Mesodermal cell (in vitro differentiated cells): ENCODE results near the gene MAGI3.

ENCODE experiments used
- H3K27ac ChIP-seq: 2 replicates; pipeline ENCODE4 v1.7.0; 2013; ENCODE audit warnings: mild to moderate bottlenecking, low read depth, low read length, moderate library complexity; ENCODE audit not compliant: severe bottlenecking
- H3K36me3 ChIP-seq: 2 replicates; pipeline ENCODE4 v1.7.1; 2013; ENCODE audit warnings: mild to moderate bottlenecking, low read length, moderate library complexity; ENCODE audit not compliant: control insufficient read depth, insufficient read depth
- H3K4me1 ChIP-seq: one replicate; pipeline ENCODE4 v1.7.1; 2013; ENCODE audit warnings: mild to moderate bottlenecking, low read length; ENCODE audit not compliant: insufficient read depth, control insufficient read depth, poor library complexity, severe bottlenecking
- H3K4me3 ChIP-seq: 2 replicates; pipeline ENCODE4 v1.7.0; 2013; ENCODE audit warnings: low read length, control low read depth, mild to moderate bottlenecking; ENCODE audit not compliant: insufficient read depth, poor library complexity, severe bottlenecking; ENCODE audit errors: extremely low read depth
- H3K9me3 ChIP-seq: 2 replicates; pipeline ENCODE4 v1.7.1; 2013; ENCODE audit warnings: mild to moderate bottlenecking, low read length, moderate library complexity; ENCODE audit not compliant: control insufficient read depth
- WGBS, 2 experiments: methylation state at CpG; one replicate each; pipeline ENCODE4 v1.1.5; 2013; ENCODE audit warnings: missing lambda C conversion rate in 2 of 2; ENCODE audit not compliant: insufficient coverage in 2 of 2; 5-methylcytosine and 5-hydroxymethylcytosine counted together

The MAGI3 gene

GRCh38 chr1:113657556-113658063 is 267.3 kb downstream of the MAGI3 start:
- 93 to 100% methylated on average over 1 to 2 of the region's 3 CpGs for WGBS, 2 experiments
- Histone ChIP-seq H3K27ac (no peak overlapping the region), H3K36me3 (no peaks in the 10 kb centered on the region), H3K9me3 (no peaks in the 10 kb centered on the region), H3K4me1 (no peaks in the 10 kb centered on the region), H3K4me3 (no peak overlapping the region)

GRCh38 chr1:113659035-113659434 is 268.7 kb downstream of the MAGI3 start:
- Histone ChIP-seq H3K36me3 (no peaks in the 10 kb centered on the region), H3K27ac (no peak overlapping the region), H3K9me3 (no peaks in the 10 kb centered on the region), H3K4me3 (no peak overlapping the region), H3K4me1 (no peaks in the 10 kb centered on the region)
- 93 to 97% methylated on average over 6 to 7 of the region's 9 CpGs for WGBS, 2 experiments

DNA sequence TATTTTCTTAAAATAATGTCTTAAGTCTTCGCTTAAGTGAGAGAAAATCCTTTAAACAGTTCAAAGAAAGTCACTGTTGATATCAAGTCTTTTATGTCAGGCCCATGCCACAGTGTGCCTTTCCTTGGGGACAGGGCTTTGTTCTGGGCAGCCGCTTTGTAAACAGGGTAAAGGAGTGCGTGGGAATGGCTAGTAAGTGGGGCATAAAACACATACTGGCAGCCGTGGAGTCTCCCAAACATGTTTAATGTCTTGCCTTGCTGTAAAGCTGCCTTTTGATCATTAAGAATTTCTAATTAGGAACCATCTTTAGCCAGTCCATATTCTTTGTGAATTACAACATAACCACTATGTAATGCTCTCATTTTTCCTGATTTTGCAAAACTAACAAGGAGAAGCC is 269.2 kb downstream of the MAGI3 start:
- WGBS, 2 experiments = 89% methylated on average over 1 to 3 of the region's 4 CpGs

DNA sequence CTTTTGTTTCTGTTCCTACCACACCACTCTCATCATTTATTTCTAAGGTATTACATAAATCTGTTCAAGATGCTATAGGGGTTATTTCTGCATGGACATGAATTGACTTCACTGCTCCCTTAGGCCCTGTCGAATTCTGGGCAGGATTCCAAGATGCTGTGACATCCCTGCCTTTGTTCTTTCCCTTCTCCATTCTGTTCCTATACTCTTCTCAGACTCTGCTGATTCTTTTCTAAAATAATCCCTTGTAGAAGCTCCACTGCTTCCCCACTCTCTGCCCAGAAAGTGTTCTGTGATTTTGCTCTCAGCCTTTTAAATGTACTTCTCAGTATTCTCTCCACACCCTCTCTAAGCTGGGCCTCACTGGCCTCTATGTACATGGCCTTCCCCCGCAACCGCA is 269.8 kb downstream of the MAGI3 start:
- H3K9me3 ChIP-seq = no peaks in the 10 kb centered on the region
- no peak overlapping the region for H3K4me3 ChIP-seq
- H3K27ac ChIP-seq = no peak overlapping the region
- H3K4me1 ChIP-seq = no peaks in the 10 kb centered on the region
- WGBS, 2 experiments = 91 to 100% methylated on average over 1 to 2 of the region's 3 CpGs
- no peaks in the 10 kb centered on the region for H3K36me3 ChIP-seq

More for the DNA sequence above, 269.2 kb downstream of the MAGI3 start:
- H3K9me3 ChIP-seq = no peaks in the 10 kb centered on the region
- no peak overlapping the region for H3K27ac ChIP-seq
- H3K4me1 ChIP-seq = no peaks in the 10 kb centered on the region
- no peaks in the 10 kb centered on the region for H3K36me3 ChIP-seq
- H3K4me3 ChIP-seq = no peak overlapping the region

- Histone ChIP-seq H3K4me3 (no peak overlapping the region), H3K36me3 (no peaks in the 10 kb centered on the region), H3K27ac (no peak overlapping the region), H3K4me1 (no peaks in the 10 kb centered on the region), H3K9me3 (no peaks in the 10 kb centered on the region)
- no CpG with 5 or more reads among the region's 1 CpG for WGBS, 2 experiments
Observed at GRCh38 chr1:113662101-113662500, 271.8 kb downstream of the MAGI3 start.

DNA sequence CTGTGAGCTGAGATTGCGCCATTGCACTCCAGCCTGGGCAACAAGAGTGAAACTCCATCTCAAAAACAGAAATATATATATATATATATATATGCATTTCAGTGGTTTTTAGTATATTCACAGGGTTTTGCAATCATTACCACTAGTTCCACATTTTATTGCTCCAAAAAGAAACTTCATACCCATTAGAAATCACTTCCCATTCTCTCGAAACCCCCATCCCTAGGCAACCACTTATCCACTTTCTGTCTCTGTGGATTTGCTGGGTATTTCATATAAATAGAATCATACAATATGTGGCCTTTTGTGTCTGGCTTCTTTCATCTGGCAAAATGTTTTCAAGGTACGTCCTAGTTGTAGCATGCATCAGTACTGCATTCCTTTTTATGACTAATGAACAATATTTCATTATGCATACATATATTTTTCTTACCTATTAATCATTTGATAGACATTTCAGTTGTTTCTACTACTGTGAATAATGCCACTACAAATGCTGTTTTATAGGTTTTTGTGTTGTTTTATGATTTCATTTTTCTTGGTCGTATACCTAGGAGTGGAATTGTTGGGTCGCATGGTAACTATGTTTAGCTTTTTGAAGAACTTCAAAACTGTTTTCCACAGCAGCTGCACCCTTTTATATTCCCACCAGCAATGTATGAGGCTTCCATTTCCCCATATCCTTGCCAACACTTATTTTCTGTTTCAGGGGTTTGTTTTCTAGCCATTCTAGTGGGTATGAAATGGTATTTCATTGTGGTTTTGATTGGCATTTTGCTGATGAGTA is 273.0 kb downstream of the MAGI3 start:
- no peak overlapping the region for H3K4me3 ChIP-seq
- H3K36me3 ChIP-seq = no peaks in the 10 kb centered on the region
- no CpG with 5 or more reads among the region's 5 CpGs for WGBS, 2 experiments
- H3K4me1 ChIP-seq = no peaks in the 10 kb centered on the region
- H3K27ac ChIP-seq = no peak overlapping the region
- no peaks in the 10 kb centered on the region for H3K9me3 ChIP-seq

- H3K9me3 ChIP-seq = no peaks in the 10 kb centered on the region
- no peak overlapping the region for H3K4me3 ChIP-seq
- H3K4me1 ChIP-seq = no peaks in the 10 kb centered on the region
- no peaks in the 10 kb centered on the region for H3K36me3 ChIP-seq
- H3K27ac ChIP-seq = no peak overlapping the region
Observed at GRCh38 chr1:113665071-113665470, 274.8 kb downstream of the MAGI3 start.

GRCh38 chr1:113666126-113666525 is 275.8 kb downstream of the MAGI3 start:
- Histone ChIP-seq H3K27ac (no peak overlapping the region), H3K9me3 (no peaks in the 10 kb centered on the region), H3K4me1 (no peaks in the 10 kb centered on the region), H3K36me3 (no peaks in the 10 kb centered on the region), H3K4me3 (no peak overlapping the region)
- WGBS, 2 experiments = 100% methylated on average over 1 of the region's 2 CpGs

GRCh38 chr1:113669988-113670387 is 279.7 kb downstream of the MAGI3 start:
- no peaks in the 10 kb centered on the region for H3K9me3 ChIP-seq
- 50% methylated on average over 1 of the region's 1 CpG; no CpG with 5 or more reads in 1 of the 2 experiments for WGBS, 2 experiments
- H3K4me1 ChIP-seq = no peaks in the 10 kb centered on the region

DNA sequence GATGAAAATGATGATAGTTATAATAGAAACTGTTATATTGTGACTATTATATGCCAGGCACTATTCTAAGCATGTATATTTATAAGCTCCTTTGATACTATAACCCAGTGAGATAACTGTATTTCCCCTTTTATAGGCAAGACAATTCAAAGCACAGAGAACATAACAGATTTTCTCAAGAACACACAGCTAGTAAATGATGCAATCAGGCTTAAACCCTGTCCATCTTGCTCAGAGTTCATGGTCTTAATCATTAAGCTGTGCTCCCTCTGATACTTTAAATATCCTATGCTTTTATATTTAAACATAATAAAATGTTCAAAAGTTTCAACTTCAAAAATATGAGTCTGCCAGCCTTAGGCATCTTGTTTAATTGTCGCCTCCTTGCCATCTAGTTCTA is 280.3 kb downstream of the MAGI3 start:
- peaks cover 2% of the 10 kb centered on the region for H3K36me3 ChIP-seq
- no peak overlapping the region for H3K27ac ChIP-seq
- no peaks in the 10 kb centered on the region for H3K4me1 ChIP-seq
- H3K4me3 ChIP-seq = no peak overlapping the region
- WGBS, 2 experiments = 83% methylated on average over 1 of the region's 1 CpG; no CpG with 5 or more reads in 1 of the 2 experiments
- no peaks in the 10 kb centered on the region for H3K9me3 ChIP-seq

More at GRCh38 chr1:113669988-113670387, 279.7 kb downstream of the MAGI3 start:
- H3K36me3 ChIP-seq = peaks cover 2% of the 10 kb centered on the region
- no peak overlapping the region for H3K27ac ChIP-seq
- H3K4me3 ChIP-seq = no peak overlapping the region

GRCh38 chr1:113672491-113672890 is 282.2 kb downstream of the MAGI3 start:
- H3K4me3 ChIP-seq = no peak overlapping the region
- no peak overlapping the region for H3K27ac ChIP-seq
- no peaks in the 10 kb centered on the region for H3K4me1 ChIP-seq
- 86% methylated on average over 1 of the region's 4 CpGs; no CpG with 5 or more reads in 1 of the 2 experiments for WGBS, 2 experiments
- no peaks in the 10 kb centered on the region for H3K9me3 ChIP-seq
- peaks cover 2% of the 10 kb centered on the region for H3K36me3 ChIP-seq
